HepG2 (cell line): Measurements from ENCODE around the gene PLD4. TPM values are rescaled to one million over a fixed set of nuclear protein-coding genes. Genes with fewer than 3 reads are reported as not detected.

ENCODE experiments used
- BRCA1 ChIP-seq: sonication (generic); formaldehyde crosslinking; IDR thresholded peaks from 2 replicates; pipeline ENCODE4 v1.4.0; 2020; ENCODE audit warnings: missing genetic modification reagents
- CSRNP1 ChIP-seq: sonication (generic); formaldehyde crosslinking; IDR thresholded peaks from 2 replicates; pipeline ENCODE4 v1.8.1; 2023; ENCODE audit warnings: mild to moderate bottlenecking, missing genetic modification reagents
- GABPA ChIP-seq, 2 experiments: IDR thresholded peaks; 2 replicates each; pipeline ENCODE4 v1.6.1; 2011 to 2016; ENCODE audit warnings: low read depth in 2 of 2, low read length in 1 of 2, missing biosample characterization in 1 of 2, missing genetic modification characterization in 1 of 2
- GABPB1 ChIP-seq: IDR thresholded peaks from 2 replicates; pipeline ENCODE4 v1.6.1; 2016; ENCODE audit warnings: mild to moderate bottlenecking, missing genetic modification reagents, moderate library complexity, missing compliant biosample characterization
- GATAD2A ChIP-seq: IDR thresholded peaks from 2 replicates; pipeline ENCODE4 v1.6.1; 2016
- HMGXB4 ChIP-seq, 2 experiments: sonication (generic) in 1 of 2; formaldehyde crosslinking in 1 of 2; IDR thresholded peaks; 2 replicates each; pipeline versions ENCODE4 v1.4.0 to v1.6.1; 2018 to 2020; ENCODE audit warnings: missing genetic modification reagents in 2 of 2, borderline replicate concordance in 1 of 2, low read depth in 1 of 2, mild to moderate bottlenecking in 1 of 2, missing biosample characterization in 1 of 2
- HNRNPK ChIP-seq: fragments of 200-400 bp; formaldehyde crosslinking; IDR thresholded peaks from 2 replicates; pipeline ENCODE4 v1.6.1; 2018; ENCODE audit warnings: low read length, low read depth, moderate library complexity, mild to moderate bottlenecking; ENCODE audit not compliant: poor library complexity, severe bottlenecking
- HOXA3 ChIP-seq: sonication (generic); formaldehyde crosslinking; IDR thresholded peaks from 2 replicates; pipeline ENCODE4 v1.5.0; 2020; ENCODE audit warnings: missing genetic modification reagents
- MTF2 ChIP-seq: sonication (generic); formaldehyde crosslinking; IDR thresholded peaks from 2 replicates; pipeline ENCODE4 v1.5.0; 2020; ENCODE audit warnings: missing genetic modification reagents, borderline replicate concordance
- MYC ChIP-seq: sonication (generic); formaldehyde crosslinking; IDR thresholded peaks from 2 replicates; pipeline ENCODE4 v1.9.0; 2021; ENCODE audit warnings: missing genetic modification reagents, borderline replicate concordance
- PATZ1 ChIP-seq: sonication (generic); formaldehyde crosslinking; IDR thresholded peaks from 2 replicates; pipeline ENCODE4 v1.4.0; 2020; ENCODE audit warnings: missing genetic modification reagents
- RAD21 ChIP-seq: fragments of 450-650 bp; formaldehyde crosslinking; IDR thresholded peaks from 2 replicates; pipeline ENCODE4 v1.5.0; 2020; ENCODE audit warnings: mild to moderate bottlenecking
- SMAD3 ChIP-seq: sonication (generic); formaldehyde crosslinking; IDR thresholded peaks from 2 replicates; pipeline ENCODE4 v1.4.0; 2020; ENCODE audit warnings: missing genetic modification reagents
- SRSF4 ChIP-seq: fragments of 200-400 bp; formaldehyde crosslinking; IDR thresholded peaks from one replicate; pipeline ENCODE4 v1.6.1; 2018; ENCODE audit warnings: mild to moderate bottlenecking, low read depth, low read length, moderate library complexity; ENCODE audit not compliant: poor library complexity, severe bottlenecking
- THAP11 ChIP-seq: IDR thresholded peaks from 2 replicates; pipeline ENCODE4 v1.6.1; 2016; ENCODE audit warnings: missing biosample characterization, missing genetic modification reagents
- ZFP36 ChIP-seq: fragments of 150-350 bp; IDR thresholded peaks from 2 replicates; pipeline ENCODE4 v1.6.1; 2018; ENCODE audit warnings: borderline replicate concordance, low read length, low read depth; ENCODE audit not compliant: partially characterized antibody
- ZNF562 ChIP-seq: sonication (generic); formaldehyde crosslinking; IDR thresholded peaks from 2 replicates; pipeline ENCODE4 v1.8.0; 2022; ENCODE audit warnings: missing genetic modification reagents, borderline replicate concordance
- ZNF567 ChIP-seq: sonication (generic); formaldehyde crosslinking; IDR thresholded peaks from 2 replicates; pipeline ENCODE4 v1.8.1; 2023; ENCODE audit warnings: mild to moderate bottlenecking, missing genetic modification reagents, borderline replicate concordance
- ZNF615 ChIP-seq: sonication (generic); formaldehyde crosslinking; IDR thresholded peaks from 2 replicates; pipeline ENCODE4 v1.5.0; 2020; ENCODE audit warnings: mild to moderate bottlenecking, missing genetic modification reagents, borderline replicate concordance
- ZNF619 ChIP-seq: sonication (generic); formaldehyde crosslinking; IDR thresholded peaks from 2 replicates; pipeline ENCODE4 v1.4.0; 2020; ENCODE audit warnings: mild to moderate bottlenecking, missing genetic modification reagents
- ZNF629 ChIP-seq: sonication (generic); formaldehyde crosslinking; conservative IDR thresholded peaks from 2 replicates; pipeline ENCODE4 v1.5.0; 2020; ENCODE audit warnings: missing genetic modification reagents
- ZNF768 ChIP-seq: sonication (generic); formaldehyde crosslinking; IDR thresholded peaks from 2 replicates; pipeline ENCODE4 v1.4.0; 2020; ENCODE audit warnings: missing genetic modification reagents
- ZSCAN25 ChIP-seq: sonication (generic); formaldehyde crosslinking; IDR thresholded peaks from 2 replicates; pipeline ENCODE4 v1.8.0; 2022; ENCODE audit warnings: mild to moderate bottlenecking, missing genetic modification reagents
- polyA plus RNA-seq, 8 experiments: library from polyadenylated mRNA; depleted of rRNA in 3 of 8; stranded (reverse) in 7 of 8; unstranded in 1 of 8; fragments of >200 nt; fragmentation: Illumina TruSeq in 4 of 8; extraction: Trizol in 4 of 8; gene quantifications; 2 replicates each; pipeline versions ENCODE4 v1.2.1 to v1.2.3, GENCODE V29; 2011 to 2016; ENCODE audit warnings: low read depth in 4 of 8, missing spikeins in 1 of 8, mixed read lengths in 1 of 8; ENCODE audit not compliant: insufficient read depth in 1 of 8
- total RNA-seq, 5 experiments: library from RNA; depleted of rRNA; stranded (reverse); fragments of >200 nt; fragmentation: Illumina TruSeq; extraction: Trizol; gene quantifications; 2 replicates each; pipeline ENCODE4 v1.2.3, GENCODE V29; 2016; ENCODE audit warnings: low read depth in 1 of 5

The PLD4 gene
- total and polyA plus RNA-seq, 2 of the 13 experiments (the other 11 are each of a cell fraction or from before 2014, with no cell fraction given): not detected

GRCh38 chr14:104932676-104933631 is 8.3 kb downstream of the PLD4 start (continued):
- no peak for TF ChIP-seq SRSF4
- TF ChIP-seq HNRNPK: peak; percentile 60
- TF ChIP-seq ZNF619 (CRISPR knock-in tag): no peak
- 0 out of 2 replicates have a peak, but pooled peaks have one; percentile 27 for TF ChIP-seq ZNF768 (CRISPR knock-in tag)
- peak; percentile 88 for TF ChIP-seq ZSCAN25 (CRISPR knock-in tag)
- TF ChIP-seq SMAD3: no peak
- peak; percentile 43; the same call in 1 of the 2 replicates for TF ChIP-seq RAD21 (CRISPR knock-in tag)
- peak; percentile 49 for TF ChIP-seq ZFP36
- 0 out of 4 replicates have a peak, but pooled peaks of 1 of the 2 experiments have one; percentile 20 for TF ChIP-seq HMGXB4 (CRISPR knock-in tag; IDR thresholded peaks at IDR 0.05; ENCODE audit: borderline replicate concordance in 1 of 2, low read depth in 1 of 2)
- TF ChIP-seq HOXA3 (CRISPR knock-in tag): peak; percentile 28; the same call in 1 of the 2 replicates
- TF ChIP-seq PATZ1 (CRISPR knock-in tag): peak; percentile 44; the same call in 1 of the 2 replicates
- TF ChIP-seq MYC (CRISPR knock-in tag): peak; percentile 24; the same call in 1 of the 2 replicates
- TF ChIP-seq ZNF562 (CRISPR knock-in tag): no peak
- TF ChIP-seq GABPB1: peak; percentile 80
- TF ChIP-seq GATAD2A (CRISPR knock-in tag): no peak
- 0 out of 2 replicates have a peak, but pooled peaks have one; percentile 41 for TF ChIP-seq CSRNP1
- TF ChIP-seq ZNF629: no peak
- no peak for TF ChIP-seq ZNF615 (CRISPR knock-in tag)
- TF ChIP-seq THAP11: peak; percentile 37; the same call in 1 of the 2 replicates
- TF ChIP-seq GABPA (IDR thresholded peaks at IDR 0.05; ENCODE audit: low read depth, low read length): peak; percentile 45
- TF ChIP-seq GABPA (CRISPR knock-in tag; IDR thresholded peaks at IDR 0.05; ENCODE audit: low read depth): no peak
- TF ChIP-seq MTF2 (CRISPR knock-in tag): peak; percentile 49; the same call in 1 of the 2 replicates
- no peak for TF ChIP-seq BRCA1 (CRISPR knock-in tag)
- TF ChIP-seq ZNF567: no peak
